ENCODE measurements around the gene SDF4. TPM values are rescaled to one million over a fixed set of nuclear protein-coding genes. Genes with fewer than 3 reads are reported as not detected.
"Not testable (repeated sequence)": the region's sequence is repeated elsewhere in the genome, so short reads cannot be mapped to it uniquely, and the experiment has no call there.

Gene SDF4
- total RNA-seq, 1 donor = 50.0 TPM

DNA sequence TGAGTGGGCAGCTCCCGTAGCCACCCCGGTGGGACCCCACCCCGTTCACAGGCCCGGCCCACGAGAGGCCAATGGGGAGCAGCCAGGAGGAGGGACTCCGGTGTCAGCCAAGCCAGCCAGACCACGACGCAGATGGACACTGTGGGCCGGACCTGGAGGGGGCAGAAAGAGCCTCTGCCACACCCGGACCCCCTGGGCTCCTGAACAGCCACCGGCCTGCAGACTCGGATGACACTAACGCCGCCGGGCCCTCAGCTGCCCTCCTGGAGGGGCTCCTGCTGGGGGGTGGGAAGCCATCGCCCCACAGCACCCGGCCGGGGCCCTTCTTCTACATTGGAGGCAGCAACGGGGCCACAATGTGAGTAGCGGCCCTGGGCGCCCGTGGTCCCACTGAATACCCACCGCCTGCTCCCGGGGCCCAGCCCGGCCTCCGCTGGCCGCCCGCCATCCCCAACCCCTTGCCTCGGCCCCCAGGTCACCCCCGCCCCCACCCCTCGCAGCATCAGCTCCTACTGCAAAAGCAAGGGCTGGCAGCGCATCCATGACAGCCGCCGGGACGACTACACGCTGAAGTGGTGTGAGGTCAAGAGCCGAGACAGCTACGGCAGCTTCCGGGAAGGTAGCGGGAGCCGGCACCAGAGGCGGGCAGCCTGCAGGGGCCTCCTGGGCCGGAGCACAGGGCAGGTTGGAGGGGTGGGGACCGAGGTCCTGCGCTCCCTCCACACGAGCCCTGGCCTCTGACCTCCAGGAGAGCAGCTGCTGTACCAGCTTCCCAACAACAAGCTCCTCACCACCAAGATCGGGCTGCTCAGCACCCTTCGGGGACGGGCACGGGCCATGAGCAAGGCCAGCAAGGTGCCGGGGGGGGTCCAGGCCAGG, 51.6 kb downstream of the SDF4 start:
- Histone ChIP-seq H3K9me3 (ENCODE audit: low read depth, low read length) (no peaks in the 10 kb centered on the region), H3K4me1 (ENCODE audit: insufficient read depth, low read length) (peaks cover 14% of the 10 kb centered on the region), H3K4me3 (ENCODE audit: low read length) (no peak overlapping the region), H3K27me3 (ENCODE audit: insufficient read depth, low read length) (no peaks in the 10 kb centered on the region)

DNA sequence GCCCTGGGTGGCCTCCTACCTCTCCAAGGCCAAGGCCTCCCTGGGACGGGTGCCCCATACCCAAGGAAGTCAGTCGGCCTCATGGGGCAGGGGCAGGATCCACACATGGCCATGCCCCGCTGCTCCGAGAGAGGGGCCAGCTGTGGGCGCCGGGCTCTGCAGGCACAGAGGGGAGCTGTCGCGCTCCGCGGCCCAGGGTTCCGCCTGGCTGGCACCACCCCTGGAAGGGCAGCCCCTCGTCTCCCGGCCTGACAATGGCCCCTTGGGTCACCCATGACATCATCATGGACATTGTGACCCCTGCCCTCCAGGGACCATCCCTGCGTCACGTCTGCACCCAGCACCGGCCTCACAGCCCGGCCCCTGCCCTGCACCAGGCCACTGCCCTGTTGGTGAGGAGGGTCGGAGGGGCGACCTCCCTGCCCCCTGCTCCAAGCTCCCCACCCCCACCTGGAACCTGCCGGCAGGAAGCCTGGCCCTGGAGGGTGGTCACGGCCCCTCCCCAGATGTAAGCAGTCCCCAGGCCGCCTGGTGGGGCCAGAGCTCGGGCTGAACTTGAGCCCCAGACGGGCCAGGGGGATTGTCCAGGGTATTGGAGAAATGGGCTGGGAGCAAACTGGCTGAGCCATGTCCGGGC, 52.3 kb downstream of the SDF4 start:
- Histone ChIP-seq H3K4me3 (ENCODE audit: low read length) (no peak overlapping the region), H3K9me3 (ENCODE audit: low read depth, low read length) (no peaks in the 10 kb centered on the region), H3K27me3 (ENCODE audit: insufficient read depth, low read length) (no peaks in the 10 kb centered on the region), H3K4me1 (ENCODE audit: insufficient read depth, low read length) (peaks cover 14% of the 10 kb centered on the region)

DNA sequence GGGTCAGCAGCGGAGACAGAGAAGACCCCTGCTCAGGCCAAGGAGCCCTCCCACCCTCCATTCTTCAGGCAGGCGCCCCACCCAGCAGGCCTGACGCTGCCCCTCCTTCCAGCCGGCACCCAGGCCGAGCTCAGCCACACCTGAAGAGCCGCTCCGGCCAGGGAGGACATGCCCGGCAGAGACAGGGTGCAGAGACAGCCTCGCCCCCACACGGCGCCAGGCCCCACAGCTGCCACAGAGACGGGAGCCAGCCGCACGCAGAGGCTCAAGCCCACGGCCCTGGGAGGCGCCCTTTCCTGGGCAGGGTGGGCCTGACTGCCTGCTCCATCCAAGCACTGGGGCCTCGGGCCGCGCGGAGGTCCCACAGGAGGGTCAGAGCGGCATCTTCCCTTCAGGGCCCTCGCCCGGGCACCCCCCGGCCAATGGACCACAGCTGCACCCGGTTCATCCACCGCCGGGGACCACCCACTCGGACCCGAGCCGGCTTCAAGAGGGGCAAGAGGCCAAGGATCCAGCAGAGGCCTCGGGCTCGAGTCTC, 52.9 kb downstream of the SDF4 start:
- Histone ChIP-seq H3K27me3 (ENCODE audit: insufficient read depth, low read length) (no peaks in the 10 kb centered on the region), H3K4me1 (ENCODE audit: insufficient read depth, low read length) (peaks cover 18% of the 10 kb centered on the region), H3K9me3 (ENCODE audit: low read depth, low read length) (no peaks in the 10 kb centered on the region), H3K4me3 (ENCODE audit: low read length) (no peak overlapping the region)

DNA sequence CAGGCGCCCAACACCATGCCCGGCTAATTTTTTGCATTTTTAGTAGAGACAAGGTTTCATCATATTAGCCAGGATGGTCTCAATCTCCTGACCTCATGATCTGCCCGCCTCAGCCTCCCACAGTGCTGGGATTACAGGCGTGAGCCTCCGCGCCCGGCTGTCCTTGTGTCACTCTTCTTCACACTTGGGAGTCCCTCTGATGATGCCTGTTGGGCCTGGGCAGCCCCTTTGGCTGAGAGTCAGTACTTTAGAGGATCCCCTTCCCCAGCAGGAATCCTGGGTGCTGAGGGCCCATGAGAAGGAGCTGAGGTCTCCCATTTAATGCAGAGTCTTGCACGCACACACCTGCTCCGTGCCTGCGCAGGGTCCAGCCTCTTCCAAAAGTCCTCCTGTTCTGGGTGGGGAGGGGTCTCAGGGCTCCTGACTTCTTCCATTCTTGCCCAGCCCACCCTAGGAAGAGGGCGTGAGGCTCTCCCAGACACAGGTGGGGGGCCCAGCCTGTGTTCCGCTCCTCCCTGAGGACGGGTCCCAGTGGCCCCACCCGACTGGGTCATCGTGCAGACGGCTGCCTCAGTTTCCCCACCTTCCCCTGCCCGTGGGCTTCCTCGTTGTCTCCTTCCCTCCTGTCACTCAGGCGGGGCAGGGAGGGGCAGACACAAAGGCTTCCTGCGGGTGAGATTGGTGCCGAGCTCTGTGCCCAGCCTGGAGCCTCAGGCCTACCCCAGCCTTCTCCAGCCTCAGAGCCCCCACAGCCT, 54.2 kb downstream of the SDF4 start:
- Histone ChIP-seq H3K4me3 (ENCODE audit: low read length) (no peak overlapping the region), H3K9me3 (ENCODE audit: low read depth, low read length) (no peaks in the 10 kb centered on the region), H3K27me3 (ENCODE audit: insufficient read depth, low read length) (no peaks in the 10 kb centered on the region), H3K4me1 (ENCODE audit: insufficient read depth, low read length) (peaks cover 22% of the 10 kb centered on the region)

DNA sequence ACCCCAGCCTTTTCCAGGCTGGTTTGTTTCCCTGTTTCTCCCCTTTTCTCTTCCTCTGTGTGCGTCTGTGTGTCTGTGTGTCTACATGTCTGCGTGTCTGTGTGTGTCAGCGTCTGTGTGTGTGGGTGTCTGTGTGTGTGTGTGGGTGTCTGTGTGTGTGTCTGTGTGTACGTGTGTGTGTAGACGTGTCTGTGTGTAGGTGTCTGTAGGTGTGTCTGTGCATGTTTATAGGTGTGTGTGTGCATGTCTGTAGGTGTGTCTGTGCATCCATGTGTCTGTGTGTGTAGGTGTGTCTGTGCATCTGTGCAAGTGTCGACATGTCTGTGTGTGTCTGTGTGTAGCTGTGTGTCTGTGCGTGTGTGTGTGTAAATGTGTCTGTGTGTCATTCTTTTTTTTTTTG, 54.9 kb downstream of the SDF4 start:
- Histone ChIP-seq H3K27me3 (ENCODE audit: insufficient read depth, low read length) (no peaks in the 10 kb centered on the region), H3K9me3 (ENCODE audit: low read depth, low read length) (no peaks in the 10 kb centered on the region), H3K4me3 (ENCODE audit: low read length) (no peak overlapping the region), H3K4me1 (ENCODE audit: insufficient read depth, low read length) (peaks cover 20% of the 10 kb centered on the region)

DNA sequence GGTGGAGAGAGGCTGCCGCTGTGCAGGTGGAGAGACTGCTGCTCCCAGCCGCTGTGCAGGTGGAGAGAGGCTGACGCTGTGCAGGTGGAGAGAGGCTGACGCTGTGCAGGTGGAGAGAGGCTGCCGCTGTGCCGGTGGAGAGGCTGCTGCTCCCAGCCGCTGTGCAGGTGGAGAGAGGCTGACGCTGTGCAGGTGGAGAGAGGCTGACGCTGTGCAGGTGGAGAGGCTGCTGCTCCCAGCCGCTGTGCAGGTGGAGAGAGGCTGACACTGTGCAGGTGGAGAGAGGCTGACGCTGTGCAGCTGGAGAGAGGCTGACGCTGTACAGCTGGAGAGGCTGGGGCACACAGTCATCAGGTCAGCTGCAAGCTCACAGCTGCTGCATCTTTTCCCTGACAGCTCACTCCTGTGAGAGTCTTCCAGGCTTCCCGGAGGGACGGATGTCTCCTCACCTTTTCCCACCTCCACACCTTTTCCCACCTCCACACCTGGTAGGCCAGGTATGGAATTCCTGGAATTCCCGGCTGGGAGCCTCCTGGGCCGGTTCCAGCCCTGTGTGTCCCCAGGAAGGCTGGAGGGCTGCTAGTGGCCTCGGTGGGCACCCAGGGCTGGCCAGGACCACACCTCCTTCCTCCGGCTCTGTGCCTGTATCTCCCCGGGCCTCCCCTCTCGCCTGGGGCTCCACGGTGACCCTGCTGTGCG, 55.6 kb downstream of the SDF4 start:
- peaks cover 28% of the 10 kb centered on the region for H3K4me1 ChIP-seq (ENCODE audit: insufficient read depth, low read length)
- H3K9me3 ChIP-seq (ENCODE audit: low read depth, low read length); H3K27me3 ChIP-seq (ENCODE audit: insufficient read depth, low read length): not testable (repeated sequence)

DNA sequence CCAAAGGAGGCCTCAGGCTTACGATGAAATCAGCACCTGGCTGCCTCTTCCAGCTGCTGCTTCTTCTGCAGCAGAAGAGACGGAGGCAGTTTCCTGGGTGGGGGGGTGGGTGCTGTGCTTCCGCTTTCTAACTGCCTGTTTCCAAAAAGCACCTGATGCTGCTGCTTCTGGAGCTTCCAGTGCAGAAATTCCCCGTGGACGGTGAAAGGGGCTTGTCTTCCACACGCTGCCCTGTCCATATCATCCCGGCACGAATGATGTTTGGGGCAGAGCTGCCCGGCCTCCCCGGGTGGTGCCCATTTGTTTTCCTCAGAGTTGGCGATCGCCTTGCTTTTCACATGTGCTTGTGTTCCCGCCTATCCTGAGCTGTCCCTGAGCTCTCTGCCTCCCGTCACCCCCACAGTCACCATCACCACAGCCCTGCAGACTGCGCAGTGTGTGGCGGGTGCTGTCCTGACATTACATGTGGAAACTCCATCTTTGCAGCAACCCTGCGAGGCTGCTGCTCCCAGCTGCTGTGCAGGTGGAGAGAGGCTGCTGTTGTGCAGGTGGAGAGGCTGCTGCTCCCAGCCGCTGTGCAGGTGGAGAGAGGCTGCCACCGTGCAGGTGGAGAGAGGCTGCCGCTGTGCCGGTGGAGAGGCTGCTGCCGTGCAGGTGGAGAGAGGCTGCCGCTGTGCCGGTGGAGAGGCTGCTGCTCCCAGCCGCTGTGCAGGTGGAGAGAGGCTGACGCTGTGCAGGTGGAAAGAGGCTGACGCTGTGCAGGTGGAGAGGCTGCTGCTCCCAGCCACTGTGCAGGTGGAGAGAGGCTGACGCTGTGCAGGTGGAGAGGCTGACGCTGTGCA, 56.4 kb downstream of the SDF4 start:
- Histone ChIP-seq H3K4me3 (ENCODE audit: low read length) (no peak overlapping the region), H3K27me3 (ENCODE audit: insufficient read depth, low read length) (no peaks in the 10 kb centered on the region), H3K9me3 (ENCODE audit: low read depth, low read length) (no peaks in the 10 kb centered on the region), H3K4me1 (ENCODE audit: insufficient read depth, low read length) (peaks cover 35% of the 10 kb centered on the region)

More for the DNA sequence above, 55.6 kb downstream of the SDF4 start:
- not testable (repeated sequence) for H3K4me3 ChIP-seq (ENCODE audit: low read length)

DNA sequence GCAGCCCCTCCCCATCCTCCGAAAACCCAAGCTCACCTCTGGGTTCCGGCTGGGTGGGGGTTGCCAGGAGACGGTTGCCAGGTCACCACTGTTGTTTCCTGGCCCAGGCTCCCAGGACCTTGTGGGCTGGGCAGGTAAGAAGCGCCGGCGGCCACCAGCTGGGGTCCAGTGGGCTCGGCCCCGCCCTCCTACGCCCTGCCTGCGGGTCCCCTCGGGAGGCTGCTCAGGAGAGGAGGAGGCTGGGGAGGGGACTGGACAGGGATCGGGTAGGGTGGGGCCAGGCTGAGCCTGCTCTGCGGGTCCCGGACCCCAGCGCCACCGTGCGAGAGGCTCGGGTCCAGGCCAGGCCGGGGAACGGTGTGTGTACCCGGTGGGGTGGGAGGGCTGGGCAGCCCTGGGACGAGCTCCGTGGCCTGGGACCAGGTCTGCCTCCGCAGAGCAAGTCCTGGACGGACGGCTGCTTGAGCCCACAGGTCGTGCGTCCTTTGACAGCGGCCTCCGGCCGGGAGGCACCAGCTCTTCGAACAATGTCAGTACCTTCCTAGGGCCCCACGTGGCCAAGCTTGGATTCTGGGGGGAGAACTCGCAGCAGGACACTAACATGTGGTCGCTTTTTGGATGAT, 57.9 kb downstream of the SDF4 start, which contains the start of gene TTLL10:
TSS of gene TTLL10 (plus strand) at position 88 of the 623 bp plus-strand sequence. CDS start 5,336 bp downstream, outside the sequence.
- Histone ChIP-seq H3K4me1 (ENCODE audit: insufficient read depth, low read length) (peaks cover 40% of the 10 kb centered on the region), H3K27me3 (ENCODE audit: insufficient read depth, low read length) (no peaks in the 10 kb centered on the region), H3K9me3 (ENCODE audit: low read depth, low read length) (no peaks in the 10 kb centered on the region), H3K4me3 (ENCODE audit: low read length) (no peak within 1 kb of the TSS)

DNA sequence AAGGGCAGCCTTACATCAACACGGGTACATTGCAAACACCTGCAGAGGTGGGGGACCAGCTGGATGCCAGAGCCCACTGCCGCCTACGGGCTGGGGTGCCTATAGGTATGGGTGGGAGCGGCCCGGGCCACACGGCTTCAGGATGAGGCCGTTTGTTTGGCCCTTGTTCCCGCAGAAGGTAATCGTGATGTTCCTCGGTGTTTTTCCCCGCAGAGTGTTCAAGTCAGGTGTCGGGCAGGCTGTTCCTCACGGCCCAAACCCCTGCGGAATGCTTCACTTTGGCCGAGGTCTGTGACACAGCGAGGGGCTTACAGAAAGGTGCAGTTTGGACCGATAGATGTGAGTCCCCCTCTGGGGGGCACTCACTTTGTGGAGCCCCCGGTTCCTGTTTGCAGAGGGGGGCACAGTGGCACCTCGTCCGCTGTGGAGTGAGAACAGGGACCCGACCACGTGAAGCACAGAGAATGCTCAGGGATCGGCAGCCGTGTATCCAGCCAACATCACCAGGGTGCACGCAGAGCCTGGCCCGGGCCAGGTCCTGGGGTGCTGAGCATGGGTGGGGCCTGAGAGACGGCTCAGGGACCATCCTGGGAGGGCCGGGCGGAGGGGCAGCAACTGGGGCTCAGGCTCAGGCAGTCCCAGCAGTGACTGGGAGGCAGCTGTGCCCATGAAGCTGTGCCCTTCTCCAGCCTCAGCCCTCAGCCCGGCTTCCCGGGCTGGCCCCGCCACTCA, 58.6 kb downstream of the SDF4 start:
- no peak overlapping the region for H3K4me3 ChIP-seq (ENCODE audit: low read length)
- no peaks in the 10 kb centered on the region for H3K9me3 ChIP-seq (ENCODE audit: low read depth, low read length)
- H3K4me1 ChIP-seq (ENCODE audit: insufficient read depth, low read length) = peaks cover 40% of the 10 kb centered on the region
- H3K27me3 ChIP-seq (ENCODE audit: insufficient read depth, low read length) = no peaks in the 10 kb centered on the region

DNA sequence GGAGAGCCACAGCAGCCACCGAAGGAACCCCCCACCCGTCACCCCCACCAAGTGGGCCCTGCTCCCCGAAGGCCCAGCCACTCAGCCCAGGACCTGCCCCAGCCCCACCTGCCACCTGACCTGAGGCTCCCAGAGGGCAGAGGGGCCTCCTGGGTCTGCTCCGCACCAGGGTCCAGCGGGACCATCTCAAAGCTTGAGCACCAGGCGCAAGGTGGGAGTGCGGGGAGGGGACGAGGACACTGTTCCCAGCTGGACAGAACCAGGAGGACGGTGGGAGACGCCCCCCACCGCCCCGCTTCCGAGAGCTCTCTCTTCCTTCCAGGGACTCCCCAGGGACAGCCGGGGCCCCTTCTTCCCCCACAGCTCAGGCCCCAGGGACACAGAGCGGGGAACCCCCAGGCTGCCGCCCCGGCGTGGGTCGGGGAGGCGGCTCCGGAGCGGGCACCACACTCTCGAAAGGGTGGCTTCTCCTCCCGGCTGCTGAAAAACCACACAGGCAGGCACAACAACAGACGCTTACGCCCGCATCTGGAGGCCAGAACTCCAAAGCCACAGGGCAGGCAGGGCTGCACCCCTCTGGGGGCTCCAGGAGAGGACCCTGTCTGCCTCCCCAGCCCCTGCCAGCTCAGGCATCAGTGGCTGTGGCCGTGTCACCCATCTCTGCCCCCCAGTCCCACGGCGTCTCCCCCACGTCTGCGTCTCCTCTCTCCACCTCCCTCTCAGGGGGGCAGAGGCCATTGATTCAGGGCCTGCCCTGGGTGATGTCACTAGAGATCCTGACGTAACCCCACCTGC, 60.1 kb downstream of the SDF4 start:
- Histone ChIP-seq H3K4me3 (ENCODE audit: low read length) (no peak overlapping the region), H3K9me3 (ENCODE audit: low read depth, low read length) (no peaks in the 10 kb centered on the region), H3K4me1 (ENCODE audit: insufficient read depth, low read length) (peaks cover 40% of the 10 kb centered on the region), H3K27me3 (ENCODE audit: insufficient read depth, low read length) (no peaks in the 10 kb centered on the region)

DNA sequence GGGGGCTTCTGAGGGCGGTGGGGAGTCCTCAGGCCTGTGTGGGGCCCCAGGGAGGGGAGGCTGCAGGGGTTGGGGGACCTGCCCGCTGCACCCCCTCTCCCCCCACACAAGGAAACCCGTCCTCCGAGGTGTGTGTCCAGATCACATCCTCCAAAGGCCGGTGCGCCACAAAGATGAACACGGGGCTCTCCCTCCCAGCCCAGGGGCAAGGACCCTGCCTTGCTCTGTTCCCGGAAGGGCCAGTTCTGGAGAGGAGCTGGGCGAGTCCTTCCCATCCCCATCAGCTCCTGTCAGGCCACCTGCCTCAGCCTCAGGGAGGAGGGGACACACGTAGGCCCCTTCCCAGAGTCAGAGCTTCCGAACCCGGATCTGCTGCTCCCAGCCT, 60.6 kb downstream of the SDF4 start:
- Histone ChIP-seq H3K27me3 (ENCODE audit: insufficient read depth, low read length) (no peaks in the 10 kb centered on the region), H3K4me3 (ENCODE audit: low read length) (no peak overlapping the region), H3K9me3 (ENCODE audit: low read depth, low read length) (no peaks in the 10 kb centered on the region), H3K4me1 (ENCODE audit: insufficient read depth, low read length) (peaks cover 40% of the 10 kb centered on the region)

DNA sequence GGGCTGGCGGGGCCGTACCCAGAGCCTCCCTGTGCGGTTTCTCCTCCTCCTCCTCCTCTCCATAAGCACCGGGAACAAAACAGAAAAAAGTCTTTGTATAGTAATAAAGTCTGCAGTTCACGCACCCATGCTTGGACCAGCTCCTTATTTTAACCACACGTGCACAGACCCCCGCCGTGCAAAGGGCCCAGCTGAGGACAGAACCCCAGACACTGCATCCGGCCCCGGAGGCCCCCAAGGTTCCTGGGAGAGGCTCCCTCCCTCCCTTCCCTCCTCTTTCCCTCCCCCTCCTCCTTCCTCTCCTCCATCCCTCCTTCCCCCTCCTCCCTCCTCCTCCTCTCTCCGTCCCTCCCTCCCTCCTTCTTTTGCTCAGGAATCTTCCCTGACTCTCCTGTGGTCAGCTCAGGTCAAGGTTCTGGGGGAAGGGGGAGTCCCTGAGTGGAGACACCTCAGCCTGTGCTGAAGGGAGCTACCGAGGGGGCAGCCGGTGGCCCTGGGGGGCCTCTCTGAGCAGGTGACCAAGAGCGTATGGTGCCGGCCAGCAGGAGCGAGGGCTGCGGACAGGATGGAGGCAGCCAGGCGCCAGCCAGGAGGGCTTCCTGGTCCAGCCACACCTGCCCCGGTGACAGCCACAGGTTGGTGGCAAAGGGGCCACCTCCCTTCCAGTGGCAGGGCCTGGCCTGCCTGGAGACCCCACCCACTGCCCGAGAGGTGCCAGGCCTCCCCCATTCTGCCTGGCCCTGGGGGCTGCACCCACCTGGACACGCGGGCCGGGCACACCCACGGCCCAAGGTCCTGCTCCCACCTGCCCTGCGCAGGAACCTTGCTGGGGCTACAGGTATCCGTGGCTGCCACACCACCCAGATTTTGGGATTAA, 61.3 kb downstream of the SDF4 start:
- Histone ChIP-seq H3K4me1 (ENCODE audit: insufficient read depth, low read length) (peaks cover 40% of the 10 kb centered on the region), H3K27me3 (ENCODE audit: insufficient read depth, low read length) (no peaks in the 10 kb centered on the region)

More for the DNA sequence above, 61.3 kb downstream of the SDF4 start:
- no peak overlapping the region for H3K4me3 ChIP-seq (ENCODE audit: low read length)
- no peaks in the 10 kb centered on the region for H3K9me3 ChIP-seq (ENCODE audit: low read depth, low read length)

Measured in mononuclear cell (primary cell).